Measurements from ENCODE around the gene ADGRV1.
"Not testable (repeated sequence)": the region's sequence is repeated elsewhere in the genome, so short reads cannot be mapped to it uniquely, and the experiment has no call there.

DNA sequence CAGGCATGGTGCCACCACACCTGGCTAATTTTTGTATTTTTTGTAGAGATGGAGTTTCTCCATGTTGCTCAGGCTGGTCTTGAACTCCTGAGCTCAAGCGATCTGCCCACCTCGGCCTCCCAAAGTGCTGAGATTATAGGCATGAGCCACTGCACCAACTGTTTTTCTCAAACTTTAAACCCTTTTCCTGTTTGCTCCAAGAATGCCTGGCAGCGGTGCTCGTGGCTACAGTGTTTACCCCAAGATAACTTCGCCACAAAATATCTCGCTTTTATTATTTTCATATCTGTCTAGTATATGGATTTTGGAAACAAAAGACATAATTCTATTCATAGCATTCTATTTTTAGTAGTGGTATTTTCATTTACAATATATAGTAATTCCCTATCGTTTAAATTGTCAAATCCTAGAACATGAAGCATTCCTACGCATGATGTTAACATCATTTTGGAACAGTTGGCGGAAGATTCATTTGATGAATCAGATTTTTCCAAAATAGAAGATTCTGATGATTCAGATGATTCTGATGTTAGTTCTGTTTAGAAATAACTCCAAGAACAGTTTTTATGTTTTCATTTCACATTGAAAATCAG lies 504.6 kb downstream of the ADGRV1 start:
- TF ChIP-seq ZNF274 (IDR thresholded peaks at IDR 0.05; ENCODE audit: low read depth, low read length); SUZ12 (IDR thresholded peaks at IDR 0.05; ENCODE audit: extremely low read depth, insufficient read depth, insufficient read length); YY1 (IDR thresholded peaks at IDR 0.05; ENCODE audit: insufficient read depth, insufficient read length): not testable (repeated sequence)
